ENCODE data around the gene RIMBP2.

Gene RIMBP2

DNA sequence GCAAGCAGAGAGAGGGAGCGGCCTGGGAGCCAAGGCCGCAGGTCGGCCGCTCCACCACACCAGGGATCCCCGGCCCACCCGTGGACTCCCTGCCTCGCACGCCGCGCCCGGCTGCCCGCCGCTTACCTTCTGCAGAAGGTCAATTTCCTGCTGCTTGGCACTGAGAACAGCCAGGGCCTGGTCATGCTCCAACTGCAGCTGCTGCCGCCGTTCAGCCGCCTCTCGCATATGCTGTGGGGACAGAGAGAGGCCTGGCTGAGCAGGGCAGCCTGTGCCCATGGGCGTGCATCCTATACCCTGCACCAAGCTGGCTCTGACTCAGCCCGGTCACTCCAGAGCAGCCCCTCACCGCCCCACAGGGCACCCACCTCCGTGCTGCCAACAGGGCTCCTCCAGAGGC lies 237.3 kb downstream of the RIMBP2 start:
- Histone ChIP-seq H3K9me3 (ENCODE audit: insufficient read depth, low read length) (no peaks in the 10 kb centered on the region), H2AFZ (ENCODE audit: low read depth, low read length) (no peak overlapping the region), H3K27me3 (ENCODE audit: low read depth, low read length) (no peaks in the 10 kb centered on the region), H3K9ac (ENCODE audit: low read length) (no peak overlapping the region), H3K4me2 (ENCODE audit: low read length) (no peak overlapping the region), H3K36me3 (replicated peaks; ENCODE audit: low read depth, low read length) (no peaks in the 10 kb centered on the region), H3K4me3 (ENCODE audit: low read length) (no peak overlapping the region), H3K27ac (ENCODE audit: low read length) (no peak overlapping the region), H3K79me2 (ENCODE audit: low read length) (no peaks in the 10 kb centered on the region), H3K4me1 (ENCODE audit: low read length) (no peaks in the 10 kb centered on the region), H4K20me1 (ENCODE audit: insufficient read depth, low read length) (no peaks in the 10 kb centered on the region)
- no peak for TF ChIP-seq EZH2phosphoT487 (IDR thresholded peaks at IDR 0.05; ENCODE audit: low read depth)
- TF ChIP-seq, protein P1, sequence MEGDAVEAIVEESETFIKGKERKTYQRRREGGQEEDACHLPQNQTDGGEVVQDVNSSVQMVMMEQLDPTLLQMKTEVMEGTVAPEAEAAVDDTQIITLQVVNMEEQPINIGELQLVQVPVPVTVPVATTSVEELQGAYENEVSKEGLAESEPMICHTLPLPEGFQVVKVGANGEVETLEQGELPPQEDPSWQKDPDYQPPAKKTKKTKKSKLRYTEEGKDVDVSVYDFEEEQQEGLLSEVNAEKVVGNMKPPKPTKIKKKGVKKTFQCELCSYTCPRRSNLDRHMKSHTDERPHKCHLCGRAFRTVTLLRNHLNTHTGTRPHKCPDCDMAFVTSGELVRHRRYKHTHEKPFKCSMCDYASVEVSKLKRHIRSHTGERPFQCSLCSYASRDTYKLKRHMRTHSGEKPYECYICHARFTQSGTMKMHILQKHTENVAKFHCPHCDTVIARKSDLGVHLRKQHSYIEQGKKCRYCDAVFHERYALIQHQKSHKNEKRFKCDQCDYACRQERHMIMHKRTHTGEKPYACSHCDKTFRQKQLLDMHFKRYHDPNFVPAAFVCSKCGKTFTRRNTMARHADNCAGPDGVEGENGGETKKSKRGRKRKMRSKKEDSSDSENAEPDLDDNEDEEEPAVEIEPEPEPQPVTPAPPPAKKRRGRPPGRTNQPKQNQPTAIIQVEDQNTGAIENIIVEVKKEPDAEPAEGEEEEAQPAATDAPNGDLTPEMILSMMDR (IDR thresholded peaks at IDR 0.05; ENCODE audit: low read depth, low read length) = no peak

DNA sequence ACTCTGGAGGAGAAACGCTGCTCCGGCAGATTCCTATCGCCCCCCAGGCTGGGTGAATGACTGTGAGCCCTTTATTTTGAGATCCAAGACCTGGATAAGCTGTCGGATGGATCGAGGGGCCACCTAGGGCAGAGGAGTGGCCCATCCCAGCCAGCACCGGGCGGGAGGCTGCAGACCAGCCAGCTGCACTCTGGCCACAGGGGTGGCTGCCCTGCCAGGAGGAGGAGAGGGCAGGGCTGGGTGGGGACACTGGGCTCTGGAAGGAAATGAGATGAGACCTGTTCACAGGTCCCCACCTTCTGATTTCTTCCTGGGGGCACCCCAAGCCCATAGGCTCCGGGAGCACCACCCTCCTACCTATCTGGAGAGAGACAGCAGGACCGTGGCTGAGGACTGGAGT lies 238.4 kb downstream of the RIMBP2 start:
- Histone ChIP-seq H3K4me2 (ENCODE audit: low read length) (no peak overlapping the region), H3K79me2 (ENCODE audit: low read length) (no peaks in the 10 kb centered on the region), H3K9ac (ENCODE audit: low read length) (no peak overlapping the region), H4K20me1 (ENCODE audit: insufficient read depth, low read length) (no peaks in the 10 kb centered on the region), H3K9me3 (ENCODE audit: insufficient read depth, low read length) (no peaks in the 10 kb centered on the region), H3K27ac (ENCODE audit: low read length) (no peak overlapping the region), H3K36me3 (replicated peaks; ENCODE audit: low read depth, low read length) (no peaks in the 10 kb centered on the region), H3K4me3 (ENCODE audit: low read length) (no peak overlapping the region), H3K4me1 (ENCODE audit: low read length) (no peaks in the 10 kb centered on the region), H2AFZ (ENCODE audit: low read depth, low read length) (no peak overlapping the region), H3K27me3 (ENCODE audit: low read depth, low read length) (no peaks in the 10 kb centered on the region)
- TF ChIP-seq, protein P1 (IDR thresholded peaks at IDR 0.05; ENCODE audit: low read depth, low read length) = no peak
- TF ChIP-seq EZH2phosphoT487 (IDR thresholded peaks at IDR 0.05; ENCODE audit: low read depth) = no peak

GRCh38 chr12:130477266-130477665 lies 238.8 kb downstream of the RIMBP2 start:
- Histone ChIP-seq H3K9me3 (ENCODE audit: insufficient read depth, low read length) (no peaks in the 10 kb centered on the region), H3K9ac (ENCODE audit: low read length) (no peak overlapping the region), H3K27ac (ENCODE audit: low read length) (no peak overlapping the region), H3K36me3 (replicated peaks; ENCODE audit: low read depth, low read length) (no peaks in the 10 kb centered on the region), H3K79me2 (ENCODE audit: low read length) (no peaks in the 10 kb centered on the region), H3K4me2 (ENCODE audit: low read length) (no peak overlapping the region), H3K4me3 (ENCODE audit: low read length) (no peak overlapping the region), H4K20me1 (ENCODE audit: insufficient read depth, low read length) (no peaks in the 10 kb centered on the region), H3K4me1 (ENCODE audit: low read length) (no peaks in the 10 kb centered on the region), H2AFZ (ENCODE audit: low read depth, low read length) (no peak overlapping the region), H3K27me3 (ENCODE audit: low read depth, low read length) (no peaks in the 10 kb centered on the region)
- TF ChIP-seq EZH2phosphoT487 (IDR thresholded peaks at IDR 0.05; ENCODE audit: low read depth) = no peak
- TF ChIP-seq, protein P1 (IDR thresholded peaks at IDR 0.05; ENCODE audit: low read depth, low read length) = no peak

DNA sequence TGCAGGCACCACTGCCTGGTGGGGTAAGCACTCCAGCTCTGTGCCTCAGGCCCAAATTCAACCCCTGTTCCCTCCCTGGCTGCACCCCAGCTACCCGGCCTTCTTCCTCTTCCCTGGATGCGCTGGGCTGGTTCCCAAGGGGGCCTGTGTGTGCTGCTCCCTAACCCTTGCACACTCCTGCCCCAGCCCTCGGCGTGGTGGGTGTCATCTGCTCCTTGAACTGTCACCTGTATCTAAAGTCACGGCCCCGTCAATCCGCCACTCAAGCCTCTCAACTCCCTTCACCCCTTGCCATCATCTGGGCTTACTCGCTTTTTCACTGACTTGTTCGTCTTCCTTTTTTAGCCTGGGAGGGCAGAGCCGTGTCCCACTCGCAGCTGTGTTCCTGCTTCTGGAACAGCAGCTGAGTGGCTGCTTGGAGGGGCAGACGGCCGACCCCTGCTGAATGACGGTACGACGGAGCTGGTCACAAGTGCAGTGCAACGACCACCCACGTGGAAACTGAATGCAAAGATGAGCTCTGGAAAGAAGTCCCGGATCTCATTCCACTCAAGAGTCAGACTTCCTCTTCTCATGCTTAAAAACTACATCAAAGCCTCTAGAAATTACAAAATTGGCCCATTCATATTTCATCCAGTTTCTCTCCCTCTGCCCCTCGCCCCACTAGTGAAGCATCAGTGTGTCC lies 239.5 kb downstream of the RIMBP2 start:
- H3K79me2 ChIP-seq (ENCODE audit: low read length) = no peaks in the 10 kb centered on the region
- no peaks in the 10 kb centered on the region for H3K36me3 ChIP-seq (replicated peaks; ENCODE audit: low read depth, low read length)
- no peak overlapping the region for H3K9ac ChIP-seq (ENCODE audit: low read length)
- TF ChIP-seq EZH2phosphoT487 (IDR thresholded peaks at IDR 0.05; ENCODE audit: low read depth) = no peak
- TF ChIP-seq, protein P1 (IDR thresholded peaks at IDR 0.05; ENCODE audit: low read depth, low read length) = no peak
- H3K4me1 ChIP-seq (ENCODE audit: low read length) = no peaks in the 10 kb centered on the region
- no peak overlapping the region for H2AFZ ChIP-seq (ENCODE audit: low read depth, low read length)
- H3K27me3 ChIP-seq (ENCODE audit: low read depth, low read length) = no peaks in the 10 kb centered on the region
- H3K4me3 ChIP-seq (ENCODE audit: low read length) = no peak overlapping the region
- no peak overlapping the region for H3K4me2 ChIP-seq (ENCODE audit: low read length)
- H3K27ac ChIP-seq (ENCODE audit: low read length) = no peak overlapping the region
- no peaks in the 10 kb centered on the region for H4K20me1 ChIP-seq (ENCODE audit: insufficient read depth, low read length)
- H3K9me3 ChIP-seq (ENCODE audit: insufficient read depth, low read length) = no peaks in the 10 kb centered on the region

All from OCI-LY3 (cell line).